ENCODE results near the gene LONP1.
A peak's percentile ranks its signal among the peaks of the same experiment; 100 is the strongest.
"Not testable (repeated sequence)": the region's sequence is repeated elsewhere in the genome, so short reads cannot be mapped to it uniquely, and the experiment has no call there.

Gene LONP1

GRCh38 chr19:5707576-5708575, 12.1 kb downstream of the LONP1 start:
- no peak for DNase-seq

DNA sequence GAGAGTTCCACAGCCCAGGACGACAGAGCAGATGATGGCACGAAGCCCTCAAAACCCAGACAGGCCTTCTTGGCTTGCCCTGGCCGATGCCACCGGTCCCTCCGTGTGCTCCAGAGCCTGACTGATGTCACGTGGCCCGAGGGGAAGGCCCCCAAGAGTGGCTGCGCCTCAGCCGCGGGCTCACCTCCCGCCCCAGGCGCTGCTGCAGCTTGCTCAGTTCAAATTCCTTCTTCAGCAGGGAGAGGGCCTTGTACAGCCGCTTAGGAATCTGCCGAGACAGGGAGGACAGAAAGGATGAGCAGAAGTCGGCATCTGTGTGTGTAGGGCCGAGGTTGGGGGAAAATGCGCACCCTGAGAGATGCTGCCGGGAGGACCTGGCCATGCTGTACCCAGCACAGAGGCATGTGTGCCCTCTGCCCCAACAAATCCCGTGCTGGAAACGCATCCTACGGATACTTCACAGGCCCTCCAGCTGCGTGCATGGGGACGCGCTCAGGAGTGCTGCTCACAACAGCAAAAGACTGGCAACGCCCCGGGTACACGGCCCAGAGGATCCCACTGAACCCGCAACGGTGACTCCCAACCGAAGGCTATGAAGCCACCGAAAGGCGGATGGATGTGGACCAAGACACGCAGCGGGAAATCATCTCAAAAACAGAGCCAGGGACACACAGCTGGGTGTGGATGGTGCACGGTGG, 12.9 kb downstream of the LONP1 start:
- no peak for DNase-seq

- DNase-seq, result no peak
These were observed 14.4 kb downstream of the LONP1 start for GRCh38 chr19:5705552-5705951.

DNA sequence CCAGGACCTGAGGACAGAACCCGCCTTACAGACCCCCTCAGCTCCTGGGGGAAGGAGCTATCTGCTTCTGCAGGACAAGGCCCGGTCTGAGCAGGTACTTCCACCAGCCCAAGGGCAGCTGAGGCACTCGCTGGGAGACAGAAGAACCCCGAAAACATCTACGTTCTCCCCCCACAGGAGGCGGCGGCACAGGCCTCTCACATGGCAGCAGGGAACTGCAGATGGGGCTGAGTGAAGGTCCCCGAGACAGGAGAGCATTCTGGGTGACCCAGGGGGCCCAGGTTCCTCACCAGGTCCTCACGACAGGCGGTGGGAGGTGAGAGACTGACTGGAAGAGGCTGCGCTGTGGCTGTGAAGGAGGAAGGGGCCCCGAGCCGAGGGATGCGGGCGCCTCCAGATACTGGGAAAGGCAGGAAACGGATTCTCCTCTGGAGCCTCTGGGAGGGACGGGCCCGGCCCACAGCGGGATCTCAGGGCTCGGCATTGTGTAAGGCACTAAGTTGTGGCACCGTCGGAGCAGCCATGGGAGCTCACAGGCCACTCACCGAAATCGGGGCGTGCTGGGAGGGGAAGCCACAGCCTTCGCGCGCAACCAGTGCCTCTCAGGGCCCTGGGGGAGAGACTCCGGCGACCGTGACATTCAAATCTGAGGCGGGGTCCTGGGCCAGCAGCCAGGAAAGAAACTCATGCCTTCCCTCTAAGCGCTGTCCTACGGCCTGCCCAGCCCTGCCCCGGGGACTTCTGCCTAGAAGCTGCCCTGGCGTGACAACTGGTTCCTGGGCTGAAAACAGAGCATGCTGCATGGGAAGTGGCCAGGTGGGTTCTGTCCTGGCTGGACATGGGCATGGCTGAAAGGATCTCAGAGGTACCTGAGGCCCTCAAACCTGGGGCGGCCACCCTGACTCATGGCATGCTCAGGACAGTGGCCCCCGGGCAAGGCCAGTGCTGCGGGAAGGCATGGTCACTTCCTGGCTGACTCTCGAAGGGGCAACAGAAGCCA, 15.8 kb downstream of the LONP1 start:
- no peak for DNase-seq

DNA sequence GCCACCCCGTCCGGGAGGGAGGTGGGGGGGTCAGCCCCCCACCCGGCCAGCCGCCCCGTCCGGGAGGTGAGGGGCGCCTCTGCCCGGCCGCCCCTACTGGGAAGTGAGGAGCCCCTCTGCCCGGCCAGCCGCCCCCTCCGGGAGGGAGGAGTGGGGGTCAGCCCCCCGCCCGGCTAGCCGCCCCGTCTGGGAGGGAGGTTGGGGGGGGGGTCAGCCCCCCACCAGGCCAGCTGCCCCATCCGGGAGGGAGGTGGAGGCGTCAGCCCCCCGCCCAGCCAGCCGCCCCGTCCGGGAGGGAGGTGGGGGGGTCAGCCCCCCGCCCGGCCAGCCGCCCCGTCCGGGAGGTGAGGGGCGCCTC, 17.9 kb downstream of the LONP1 start:
- not testable (repeated sequence) for DNase-seq

DNA sequence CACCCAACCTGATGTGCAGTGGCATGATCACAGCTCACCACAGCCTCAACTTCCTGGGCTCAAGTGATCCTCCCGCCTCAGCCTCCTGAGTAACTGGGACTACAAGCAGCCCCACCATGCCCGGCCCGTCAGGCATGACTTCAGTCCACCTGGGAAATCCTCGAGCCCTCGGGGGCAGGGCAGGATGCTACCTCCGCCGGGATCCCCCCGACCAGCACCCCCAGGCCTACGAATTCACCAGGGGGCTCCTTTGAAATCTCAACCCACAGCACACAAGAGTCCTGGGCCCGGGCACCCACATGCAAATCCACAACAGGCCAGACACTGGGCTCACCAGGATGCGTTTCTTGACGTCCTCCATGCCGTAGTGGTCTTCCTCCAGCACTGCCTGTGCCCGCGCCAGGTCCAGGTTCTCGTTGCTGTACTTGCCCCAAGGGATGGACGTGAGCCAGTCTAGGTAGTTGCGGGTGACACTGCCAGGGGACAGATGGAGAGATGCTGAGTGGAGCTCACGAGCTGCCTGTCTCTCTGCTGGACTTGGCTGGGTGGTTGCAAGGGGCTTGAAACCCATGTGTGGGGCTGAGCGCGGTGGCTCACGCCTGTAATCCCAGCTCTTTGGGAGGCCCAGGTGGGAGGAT, 19.4 kb downstream of the LONP1 start:
- no peak for DNase-seq

DNA sequence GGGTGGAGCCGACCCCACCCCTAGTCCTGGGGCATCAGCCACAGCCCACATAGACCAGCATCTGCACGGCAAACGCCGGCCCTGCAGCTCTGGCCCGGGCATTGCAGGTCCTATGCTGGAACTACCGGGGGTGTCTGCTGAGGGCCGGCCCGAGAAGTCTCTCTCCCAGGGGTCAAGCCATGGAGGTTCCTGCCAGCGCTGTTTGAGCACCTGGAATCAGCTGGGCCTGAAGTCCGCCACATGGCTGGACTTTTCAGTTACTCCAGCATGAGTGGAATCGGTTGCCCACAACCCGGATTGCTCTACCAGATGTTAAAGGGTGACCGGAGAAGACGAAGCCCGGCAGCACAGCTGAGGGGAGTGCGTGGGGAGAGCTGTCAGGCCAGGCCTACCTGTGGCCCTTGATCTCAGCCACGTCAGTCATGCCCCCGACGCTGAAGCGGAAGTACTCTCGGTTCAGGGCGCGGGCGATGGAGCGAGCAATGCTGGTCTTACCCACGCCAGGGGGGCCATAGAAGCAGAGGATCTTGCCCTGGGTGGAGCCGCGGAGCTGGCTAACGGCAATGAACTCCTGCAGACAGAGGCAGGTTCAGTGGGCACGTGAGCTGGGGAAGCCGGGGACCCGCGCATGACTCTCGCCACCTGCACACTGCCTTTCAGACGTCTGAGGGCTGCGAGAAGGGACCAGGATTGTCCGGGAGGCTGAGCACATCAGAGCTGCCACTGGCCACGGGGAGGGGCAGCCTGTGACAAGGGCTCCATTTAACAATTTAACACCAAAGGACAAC, 21.1 kb downstream of the LONP1 start:
- DNase-seq, result no peak

GRCh38 chr19:5697890-5698634, 21.9 kb downstream of the LONP1 start:
- no peak for DNase-seq

DNA sequence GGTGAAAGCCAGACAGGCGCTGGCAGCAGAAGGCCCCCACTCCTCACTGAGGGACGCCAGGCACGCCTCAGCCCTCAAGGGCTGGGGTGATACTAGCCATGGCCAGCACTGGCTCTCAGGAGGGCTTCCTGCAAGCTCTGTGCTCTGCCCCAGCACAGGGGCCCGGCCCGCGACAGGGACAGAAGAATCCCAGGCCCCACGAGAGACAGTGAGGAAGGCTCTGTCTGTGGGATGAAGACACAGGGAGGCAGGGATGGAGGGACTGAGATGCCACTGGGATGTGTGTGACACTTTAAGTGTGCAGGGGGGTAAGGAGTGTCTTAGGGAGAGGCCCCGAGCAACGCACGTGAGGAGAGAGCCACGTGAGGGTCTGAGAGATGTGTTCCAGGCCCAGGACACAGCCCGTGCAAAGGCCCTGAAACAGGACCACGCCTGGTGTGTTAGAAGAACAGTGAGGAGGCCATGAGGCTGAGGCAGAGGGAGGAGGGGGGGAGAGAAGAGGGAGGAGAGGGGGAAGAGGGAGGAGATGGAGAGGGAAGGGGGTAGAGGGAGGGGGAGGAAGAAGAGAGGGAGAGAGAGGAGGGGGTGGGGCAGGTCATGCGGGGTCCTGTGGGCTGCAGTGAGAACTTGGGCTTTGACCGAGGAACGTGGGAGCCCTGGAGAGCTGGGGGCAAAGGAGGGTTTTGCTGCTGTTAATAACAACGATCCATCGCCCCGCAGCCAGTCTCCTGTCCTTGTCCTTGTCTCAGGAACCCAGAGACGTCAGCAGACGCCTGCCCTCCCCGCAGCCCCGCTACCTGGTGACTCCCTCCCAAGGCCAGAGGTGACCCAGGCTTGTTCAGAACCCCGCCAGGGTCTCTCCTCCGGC, 22.7 kb downstream of the LONP1 start:
- DNase-seq, result peak; percentile 1

DNA sequence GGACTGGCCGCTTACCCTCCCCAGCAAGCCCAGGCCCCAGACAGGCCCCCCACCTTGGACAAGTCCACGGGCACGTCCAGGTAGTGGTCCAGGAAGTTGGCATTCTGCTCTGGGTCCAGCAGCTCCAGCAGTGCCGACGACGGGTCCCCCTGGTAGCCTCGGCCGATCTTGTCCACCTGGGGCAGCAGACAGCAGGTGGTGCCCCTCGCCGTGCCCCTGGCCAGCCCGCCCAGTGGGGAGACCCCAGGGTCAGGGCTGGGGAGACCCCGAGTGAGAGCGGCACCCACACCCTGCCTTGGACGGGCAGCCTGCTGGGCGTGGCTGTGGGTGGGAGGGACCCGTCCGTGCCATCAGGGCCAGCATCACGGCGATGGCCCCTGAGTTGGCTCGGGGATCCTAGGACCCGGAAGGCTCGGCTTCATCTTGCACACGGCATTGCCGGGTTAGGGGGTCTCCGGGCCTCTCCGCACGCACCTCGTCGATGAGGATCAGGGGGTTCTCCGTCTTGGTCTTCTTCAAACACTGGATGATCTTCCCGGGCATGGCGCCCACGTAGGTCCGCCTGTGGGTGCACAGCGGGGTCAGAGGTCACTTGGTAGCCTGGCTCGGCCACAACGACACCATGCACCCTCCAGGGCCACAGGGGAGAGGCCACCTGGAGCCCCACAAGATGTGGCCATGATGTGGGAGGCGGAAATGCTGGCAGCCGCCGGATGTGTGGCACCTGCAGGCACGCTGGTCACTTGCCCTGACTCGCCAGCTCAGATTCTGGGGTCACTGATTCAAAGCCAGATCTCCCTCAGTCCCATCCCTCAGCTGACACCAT, 23.5 kb downstream of the LONP1 start:
- DNase-seq, result no peak

- DNase-seq, result no peak
These were observed 24.2 kb downstream of the LONP1 start for GRCh38 chr19:5695649-5696195.

DNA sequence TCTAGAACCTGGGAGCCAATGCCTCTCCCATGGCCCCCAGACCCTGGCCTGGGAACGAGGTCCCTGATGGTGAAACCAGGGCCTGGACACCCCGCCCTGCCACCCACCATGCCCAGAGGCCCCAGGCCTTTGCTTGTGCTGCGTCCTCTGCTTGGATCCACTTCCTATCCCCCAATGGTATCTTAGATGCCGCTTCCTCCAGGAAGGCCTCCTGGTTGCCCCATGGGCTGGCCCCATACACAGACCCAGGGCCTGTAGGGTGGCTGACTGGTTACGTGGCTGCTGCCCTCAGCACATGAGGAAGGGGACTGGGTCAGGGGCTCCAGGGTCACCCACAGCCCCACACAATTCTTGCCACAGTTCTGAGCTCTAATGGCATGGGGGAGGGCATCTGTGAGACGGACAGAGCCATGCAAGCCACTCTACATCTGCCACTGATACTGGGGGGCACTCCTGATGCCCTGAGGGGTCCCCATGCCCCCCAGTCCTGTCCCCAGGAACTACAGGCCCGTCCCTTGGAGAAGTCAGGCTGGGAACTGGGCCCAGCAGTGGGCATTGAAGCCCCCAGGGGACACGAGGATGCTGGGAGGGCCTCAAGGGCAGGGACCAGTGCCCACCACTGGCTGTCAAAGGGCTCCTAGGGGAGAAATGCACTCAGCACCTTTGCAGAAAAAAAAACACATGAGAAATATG, 24.8 kb downstream of the LONP1 start:
- no peak for DNase-seq

- DNase-seq, result no peak
These were observed 25.6 kb downstream of the LONP1 start for GRCh38 chr19:5694167-5694955.

DNA sequence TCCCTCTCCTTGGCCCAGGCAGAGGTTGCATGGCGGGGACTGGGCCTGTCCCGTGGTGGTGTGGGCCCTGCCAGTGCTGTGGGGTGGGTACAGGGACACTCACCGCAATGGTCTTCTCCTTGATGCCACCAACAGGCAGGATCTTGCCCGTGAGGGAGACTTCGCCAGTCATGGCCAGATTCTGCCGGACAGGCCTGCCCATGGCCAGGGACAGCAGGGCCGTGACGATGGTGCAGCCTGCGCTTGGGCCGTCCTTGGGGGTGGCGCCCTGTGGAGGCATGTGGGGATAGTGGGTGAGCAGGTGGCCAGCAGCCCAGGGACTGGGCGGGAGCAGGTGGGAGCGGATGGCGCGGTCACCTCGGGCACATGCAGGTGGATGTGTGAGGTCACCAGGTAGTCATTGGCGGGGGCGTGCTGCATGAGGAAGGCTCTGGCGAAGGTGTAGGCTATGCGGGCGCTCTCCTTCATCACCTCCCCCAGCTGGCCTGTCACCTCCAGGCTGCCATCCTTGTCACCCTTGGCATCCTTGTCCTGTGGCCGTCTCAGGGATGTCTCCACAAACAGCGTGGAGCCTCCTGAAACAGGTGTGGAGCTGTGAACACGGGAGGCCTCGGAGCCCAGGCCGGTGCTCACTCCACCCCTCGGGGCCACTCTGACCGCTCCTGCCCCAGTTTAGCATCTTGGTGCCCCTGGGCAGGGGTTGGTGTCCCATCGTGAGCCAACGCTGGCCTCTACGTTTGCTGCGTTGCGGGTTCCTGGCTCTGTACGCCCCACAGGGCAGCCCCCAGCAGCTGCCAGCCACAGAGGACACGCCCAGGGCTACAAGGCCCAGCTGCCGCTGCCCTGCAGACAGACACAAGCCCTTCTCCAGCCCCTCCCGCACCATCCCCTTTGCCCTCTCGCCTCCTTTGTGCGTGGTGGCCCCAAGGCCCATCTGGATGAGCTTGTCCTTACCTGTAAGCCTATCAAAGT, 26.5 kb downstream of the LONP1 start:
- peak; percentile 17 for DNase-seq

GRCh38 chr19:5692723-5693194, 27.2 kb downstream of the LONP1 start:
- DNase-seq, result peak; percentile 31
